Renal pelvis (tissue), 4 donors: ENCODE measurements around the gene DNAH10. TPM values are rescaled to one million over a fixed set of nuclear protein-coding genes. Genes with fewer than 3 reads are reported as not detected.
A peak's percentile ranks its signal among the peaks of the same experiment; 100 is the strongest.
"Not testable (repeated sequence)": the region's sequence is repeated elsewhere in the genome, so short reads cannot be mapped to it uniquely, and the experiment has no call there.

Experiments
- DNase-seq: peaks from one replicate; pipeline ENCODE4 v3.0.0-alpha.2; 2013
- polyA plus RNA-seq, 3 donors: library from polyadenylated mRNA; unstranded; fragments of 120-200 nt; gene quantifications; one replicate each; pipeline ENCODE4 v1.2.1, GENCODE V29; 2013; ENCODE audit not compliant: insufficient read length in 3 of 3

Gene DNAH10
- polyA plus RNA-seq, 3 donors = 6.1 to 7.6 (median 7.5) TPM

- DNase-seq = no peak
Observed at GRCh38 chr12:123747309-123747708, 14.8 kb upstream of the DNAH10 start.

GRCh38 chr12:123748161-123748560, 13.9 kb upstream of the DNAH10 start:
- DNase-seq = no peak

- DNase-seq = no peak
Observed at GRCh38 chr12:123748661-123749060, 13.4 kb upstream of the DNAH10 start.

GRCh38 chr12:123749355-123749754, 12.7 kb upstream of the DNAH10 start:
- no peak for DNase-seq

- no peak for DNase-seq
Observed at GRCh38 chr12:123750159-123750656, 11.9 kb upstream of the DNAH10 start.

GRCh38 chr12:123752046-123752445, 10.1 kb upstream of the DNAH10 start:
- DNase-seq = no peak

GRCh38 chr12:123754041-123754772, 7.9 kb upstream of the DNAH10 start:
- no peak for DNase-seq

- DNase-seq = no peak
Observed at GRCh38 chr12:123757561-123757960, 4.5 kb upstream of the DNAH10 start.

GRCh38 chr12:123760267-123760938, 1.7 kb upstream of the DNAH10 start:
- no peak for DNase-seq

- peak; percentile 10 for DNase-seq
Observed at GRCh38 chr12:123762715-123763052, 583 bp downstream of the DNAH10 start.

- DNase-seq = peak; percentile 2
Observed at GRCh38 chr12:123763093-123763492, 992 bp downstream of the DNAH10 start.

GRCh38 chr12:123764109-123764508, 2.0 kb downstream of the DNAH10 start:
- no peak for DNase-seq

- no peak for DNase-seq
Observed at GRCh38 chr12:123765504-123766035, 3.5 kb downstream of the DNAH10 start.

GRCh38 chr12:123767613-123768012, 5.5 kb downstream of the DNAH10 start:
- no peak for DNase-seq

- DNase-seq = no peak
Observed at GRCh38 chr12:123771261-123771660, 9.2 kb downstream of the DNAH10 start.

GRCh38 chr12:123772074-123772473, 10.0 kb downstream of the DNAH10 start:
- DNase-seq = no peak

- DNase-seq = no peak
Observed at GRCh38 chr12:123773375-123773774, 11.3 kb downstream of the DNAH10 start.

- no peak for DNase-seq
Observed at GRCh38 chr12:123779551-123779950, 17.4 kb downstream of the DNAH10 start.

- DNase-seq = no peak
Observed at GRCh38 chr12:123782997-123783792, 21.1 kb downstream of the DNAH10 start.

- no peak for DNase-seq
Observed at GRCh38 chr12:123787466-123787865, 25.4 kb downstream of the DNAH10 start.

GRCh38 chr12:123788541-123788940, 26.4 kb downstream of the DNAH10 start:
- no peak for DNase-seq

- DNase-seq = not testable (repeated sequence)
Observed at GRCh38 chr12:123789422-123789821, 27.3 kb downstream of the DNAH10 start.
